Brain microvascular endothelial cell (primary cell): ENCODE data around the gene CNNM2.
A peak's percentile ranks its signal among the peaks of the same experiment; 100 is the strongest.

ENCODE experiments used
- DNase-seq: peaks from one replicate; pipeline ENCODE4 v3.0.0-alpha.2; 2020
- H3K27ac ChIP-seq: fragments of 250-450 bp; sonication (Bioruptor Pico); 2 replicates; pipeline ENCODE4 v1.5.1; 2020; ENCODE audit warnings: mild to moderate bottlenecking, moderate library complexity
- H3K27me3 ChIP-seq: fragments of 250-450 bp; sonication (Bioruptor Pico); replicated peaks from 2 replicates; pipeline ENCODE4 v1.5.1; 2020; ENCODE audit warnings: mild to moderate bottlenecking
- H3K36me3 ChIP-seq: fragments of 250-450 bp; sonication (Bioruptor Pico); replicated peaks from 2 replicates; pipeline ENCODE4 v1.5.1; 2020; ENCODE audit warnings: mild to moderate bottlenecking
- H3K4me3 ChIP-seq: 2 replicates; pipeline ENCODE4 v1.5.1; 2011; ENCODE audit warnings: low read depth, mild to moderate bottlenecking, control low read depth, low read length, moderate library complexity
- in situ Hi-C: cut with HindIII; loops from 2 replicates; pipeline ENCODE4 v1.10.0; 2017; ENCODE audit warnings: low sequenced_read_pairs, low pct_ligation_motif_present
- TF ChIP-seq, protein P1 (sequence below): IDR thresholded peaks from 2 replicates; pipeline ENCODE4 v1.5.1; 2011; ENCODE audit warnings: low read depth, mild to moderate bottlenecking, moderate library complexity, low read length, control low read depth, inconsistent platforms; ENCODE audit errors: missing control alignments

The CNNM2 gene

GRCh38 chr10:103047381-103047780 is 129.3 kb downstream of the CNNM2 start:
- H3K4me3 ChIP-seq = no peak overlapping the region
- in situ Hi-C loops = no loop called here

GRCh38 chr10:103049237-103049636 is 131.1 kb downstream of the CNNM2 start:
- in situ Hi-C loops = no loop called here
- H3K27me3 ChIP-seq = no peaks in the 10 kb centered on the region
- no peaks in the 10 kb centered on the region for H3K36me3 ChIP-seq

More at GRCh38 chr10:103047381-103047780, 129.3 kb downstream of the CNNM2 start:
- no peak for DNase-seq
- Histone ChIP-seq H3K27ac (no peak overlapping the region), H3K36me3 (no peaks in the 10 kb centered on the region), H3K27me3 (no peaks in the 10 kb centered on the region)
- TF ChIP-seq, protein P1, sequence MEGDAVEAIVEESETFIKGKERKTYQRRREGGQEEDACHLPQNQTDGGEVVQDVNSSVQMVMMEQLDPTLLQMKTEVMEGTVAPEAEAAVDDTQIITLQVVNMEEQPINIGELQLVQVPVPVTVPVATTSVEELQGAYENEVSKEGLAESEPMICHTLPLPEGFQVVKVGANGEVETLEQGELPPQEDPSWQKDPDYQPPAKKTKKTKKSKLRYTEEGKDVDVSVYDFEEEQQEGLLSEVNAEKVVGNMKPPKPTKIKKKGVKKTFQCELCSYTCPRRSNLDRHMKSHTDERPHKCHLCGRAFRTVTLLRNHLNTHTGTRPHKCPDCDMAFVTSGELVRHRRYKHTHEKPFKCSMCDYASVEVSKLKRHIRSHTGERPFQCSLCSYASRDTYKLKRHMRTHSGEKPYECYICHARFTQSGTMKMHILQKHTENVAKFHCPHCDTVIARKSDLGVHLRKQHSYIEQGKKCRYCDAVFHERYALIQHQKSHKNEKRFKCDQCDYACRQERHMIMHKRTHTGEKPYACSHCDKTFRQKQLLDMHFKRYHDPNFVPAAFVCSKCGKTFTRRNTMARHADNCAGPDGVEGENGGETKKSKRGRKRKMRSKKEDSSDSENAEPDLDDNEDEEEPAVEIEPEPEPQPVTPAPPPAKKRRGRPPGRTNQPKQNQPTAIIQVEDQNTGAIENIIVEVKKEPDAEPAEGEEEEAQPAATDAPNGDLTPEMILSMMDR = no peak

DNA sequence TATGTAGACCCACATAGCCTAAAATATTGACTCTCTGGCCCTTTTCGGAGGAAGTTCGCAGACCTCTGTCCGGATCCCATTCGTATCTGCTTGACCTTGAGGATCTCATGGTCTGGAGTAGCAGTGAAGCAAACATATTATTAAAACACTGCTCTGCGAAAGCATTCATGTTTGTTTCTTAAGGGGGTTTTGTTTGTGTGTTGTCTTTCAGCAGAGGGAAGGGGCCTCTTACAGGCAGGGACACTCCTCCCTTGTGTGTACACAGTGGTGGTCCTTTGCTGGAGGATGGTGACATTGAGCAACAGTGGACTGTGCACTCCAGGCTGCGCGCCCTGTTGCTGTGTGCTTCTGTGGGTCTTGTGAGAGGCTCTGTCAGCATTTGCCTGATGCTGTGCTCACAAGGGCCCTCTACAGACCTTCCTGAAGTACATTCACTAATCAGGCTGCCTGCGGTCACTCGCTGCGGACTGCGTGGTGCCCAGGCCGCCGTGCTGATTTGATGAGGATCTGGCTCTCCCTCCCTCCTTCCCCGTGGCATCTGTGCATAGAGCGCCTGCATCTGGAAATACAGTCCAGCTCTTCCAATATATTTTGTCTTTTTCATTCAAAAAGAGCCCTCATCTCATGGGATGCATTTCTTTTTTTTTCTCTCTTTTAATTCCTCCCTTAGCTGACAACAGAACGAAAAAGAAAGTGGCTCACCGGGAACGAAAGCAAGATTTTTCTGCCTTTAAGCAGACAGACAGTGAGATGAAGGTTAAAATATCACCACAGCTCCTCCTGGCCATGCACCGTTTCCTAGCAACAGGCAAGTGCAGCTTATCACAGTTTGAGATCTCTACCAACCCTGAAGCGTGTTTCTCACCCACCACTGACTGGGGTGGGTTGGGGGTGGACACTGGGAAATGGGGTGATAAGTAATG is 135.8 kb downstream of the CNNM2 start:
- TF ChIP-seq, protein P1 = peak; percentile 73
- DNase-seq = peak; percentile 88
- Histone ChIP-seq H3K27ac (peak overlapping the region; percentile 29), H3K27me3 (no peaks in the 10 kb centered on the region), H3K36me3 (no peaks in the 10 kb centered on the region), H3K4me3 (peak overlapping the region; percentile 41)
- in situ Hi-C loops = no loop called here

More at GRCh38 chr10:103049237-103049636, 131.1 kb downstream of the CNNM2 start:
- Histone ChIP-seq H3K4me3 (no peak overlapping the region), H3K27ac (no peak overlapping the region)
- DNase-seq = no peak
- TF ChIP-seq, protein P1 = no peak

GRCh38 chr10:103054621-103055020 is 136.5 kb downstream of the CNNM2 start:
- TF ChIP-seq, protein P1 = no peak
- no peak for DNase-seq
- H3K4me3 ChIP-seq = no peak overlapping the region
- H3K36me3 ChIP-seq = no peaks in the 10 kb centered on the region
- in situ Hi-C loops = no loop called here
- no peak overlapping the region for H3K27ac ChIP-seq
- H3K27me3 ChIP-seq = no peaks in the 10 kb centered on the region

GRCh38 chr10:103055105-103055504 is 137.0 kb downstream of the CNNM2 start:
- Histone ChIP-seq H3K36me3 (no peaks in the 10 kb centered on the region), H3K27me3 (no peaks in the 10 kb centered on the region), H3K27ac (no peak overlapping the region), H3K4me3 (no peak overlapping the region)
- DNase-seq = no peak
- TF ChIP-seq, protein P1 = no peak
- in situ Hi-C loops = no loop called here
